Measurements from ENCODE around the gene YPEL2. TPM values are rescaled to one million over a fixed set of nuclear protein-coding genes. Genes with fewer than 3 reads are reported as not detected.

The YPEL2 gene
- total RNA-seq, 2 donors from 2014 or later = 26.7 to 27.0 TPM

DNA sequence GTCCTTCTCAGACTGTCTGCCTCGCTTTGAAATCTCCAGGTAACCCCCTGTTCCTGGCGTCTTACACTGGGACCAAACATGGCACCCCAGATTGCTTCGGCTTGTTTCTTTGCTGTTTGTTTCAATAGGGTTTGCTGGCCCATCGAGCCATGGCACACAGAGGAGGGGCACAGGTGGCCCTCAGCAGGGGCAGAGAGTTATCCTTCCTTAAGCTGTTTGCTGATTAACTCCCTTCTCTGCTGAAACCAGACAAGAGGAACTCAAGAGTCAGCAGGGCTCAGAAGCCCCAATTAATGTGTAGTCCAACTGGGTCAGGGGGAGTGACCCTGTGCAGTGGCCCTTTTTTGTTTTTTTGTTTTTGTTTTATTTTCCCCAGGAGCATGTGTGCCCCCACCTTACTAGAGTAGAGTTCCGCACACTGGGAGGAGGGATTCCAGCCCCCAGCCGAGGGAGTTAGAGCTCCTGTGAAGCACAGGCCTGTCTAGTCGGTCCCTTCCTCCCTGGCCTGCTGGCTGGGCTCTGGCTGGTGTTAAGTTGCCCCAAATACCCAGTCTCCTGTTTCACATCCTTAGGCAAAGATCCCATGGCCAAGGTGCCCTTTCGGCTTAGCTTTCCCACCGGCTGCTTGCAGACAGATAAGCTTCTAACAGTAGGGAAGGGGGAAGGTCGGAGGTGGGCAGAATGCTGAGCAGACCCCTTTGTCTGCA, 39.3 kb downstream of the YPEL2 start:
- TF ChIP-seq, protein P1, sequence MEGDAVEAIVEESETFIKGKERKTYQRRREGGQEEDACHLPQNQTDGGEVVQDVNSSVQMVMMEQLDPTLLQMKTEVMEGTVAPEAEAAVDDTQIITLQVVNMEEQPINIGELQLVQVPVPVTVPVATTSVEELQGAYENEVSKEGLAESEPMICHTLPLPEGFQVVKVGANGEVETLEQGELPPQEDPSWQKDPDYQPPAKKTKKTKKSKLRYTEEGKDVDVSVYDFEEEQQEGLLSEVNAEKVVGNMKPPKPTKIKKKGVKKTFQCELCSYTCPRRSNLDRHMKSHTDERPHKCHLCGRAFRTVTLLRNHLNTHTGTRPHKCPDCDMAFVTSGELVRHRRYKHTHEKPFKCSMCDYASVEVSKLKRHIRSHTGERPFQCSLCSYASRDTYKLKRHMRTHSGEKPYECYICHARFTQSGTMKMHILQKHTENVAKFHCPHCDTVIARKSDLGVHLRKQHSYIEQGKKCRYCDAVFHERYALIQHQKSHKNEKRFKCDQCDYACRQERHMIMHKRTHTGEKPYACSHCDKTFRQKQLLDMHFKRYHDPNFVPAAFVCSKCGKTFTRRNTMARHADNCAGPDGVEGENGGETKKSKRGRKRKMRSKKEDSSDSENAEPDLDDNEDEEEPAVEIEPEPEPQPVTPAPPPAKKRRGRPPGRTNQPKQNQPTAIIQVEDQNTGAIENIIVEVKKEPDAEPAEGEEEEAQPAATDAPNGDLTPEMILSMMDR (IDR thresholded peaks at IDR 0.05) = no peak
- TF ChIP-seq POLR2A (IDR thresholded peaks at IDR 0.05) = no peak
- H3K4me3 ChIP-seq = no peak overlapping the region
- peak overlapping the region; percentile 74 to 91 (median 84) for H3K27ac ChIP-seq
- WGBS, 2 donors = 48 to 53% methylated on average over 10 of the region's 10 CpGs
- no peak for ATAC-seq
- no peaks in the 10 kb centered on the region for H3K9me3 ChIP-seq
- H3K4me1 ChIP-seq = peaks cover 82% of the 10 kb centered on the region
- H3K36me3 ChIP-seq (replicated peaks in 1 of 2; ENCODE audit: insufficient read depth in 1 of 2, low read depth in 2 of 2) = no peaks in the 10 kb centered on the region
- peak; percentile 25 to 65 (median 43) for DNase-seq
- intact Hi-C loops (cut with DNase I) = no loop called here
- no peaks in the 10 kb centered on the region for H3K27me3 ChIP-seq

DNA sequence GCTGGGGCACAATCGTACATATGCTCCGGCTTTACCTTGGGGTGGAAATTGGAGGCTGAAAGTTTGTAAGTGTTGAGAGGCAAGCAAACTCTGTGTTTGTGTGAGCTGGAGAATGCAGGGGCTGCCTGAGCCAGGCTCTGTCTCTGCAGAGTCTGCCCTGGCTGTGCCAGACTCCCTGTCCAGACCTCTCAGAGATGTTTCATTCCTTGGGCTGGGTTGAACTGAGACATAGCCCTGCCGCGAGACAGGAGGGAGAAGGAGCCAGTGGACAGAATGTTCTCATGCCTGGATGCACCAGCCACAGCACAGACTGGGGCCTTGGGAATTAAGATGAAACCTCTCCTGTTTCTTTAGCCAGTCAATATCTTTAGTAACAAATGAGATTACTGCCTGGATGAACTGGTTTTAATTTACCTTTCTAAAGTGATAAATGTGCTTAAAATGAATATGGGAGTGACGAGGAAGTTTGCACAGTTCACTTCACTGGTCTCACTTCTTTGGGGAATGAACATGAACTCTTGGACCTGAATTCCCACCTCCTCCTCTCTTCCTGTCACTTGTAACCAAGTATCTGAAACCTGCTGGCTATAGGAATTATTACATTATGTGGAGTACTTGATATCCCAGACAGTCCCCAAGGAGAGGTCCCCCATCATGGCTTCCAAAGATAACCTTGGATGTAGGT, 40.1 kb downstream of the YPEL2 start:
- peak overlapping the region; percentile 74 to 91 (median 84) for H3K27ac ChIP-seq
- WGBS, 2 donors = 0 to 15% methylated on average over 3 to 5 of the region's 5 CpGs
- intact Hi-C loops (cut with DNase I) = no loop called here
- H3K4me3 ChIP-seq = no peak overlapping the region
- H3K4me1 ChIP-seq = peaks cover 74% of the 10 kb centered on the region
- ATAC-seq (no peak), DNase-seq (peak; percentile 30 to 54 (median 52))
- TF ChIP-seq, protein P1 (IDR thresholded peaks at IDR 0.05) = peak in 1 of 7 experiments; percentile 4
- no peak for TF ChIP-seq POLR2A (IDR thresholded peaks at IDR 0.05)
- no peaks in the 10 kb centered on the region for H3K27me3 ChIP-seq
- no peaks in the 10 kb centered on the region for H3K9me3 ChIP-seq
- H3K36me3 ChIP-seq (replicated peaks in 1 of 2; ENCODE audit: insufficient read depth in 1 of 2, low read depth in 2 of 2) = no peaks in the 10 kb centered on the region

DNA sequence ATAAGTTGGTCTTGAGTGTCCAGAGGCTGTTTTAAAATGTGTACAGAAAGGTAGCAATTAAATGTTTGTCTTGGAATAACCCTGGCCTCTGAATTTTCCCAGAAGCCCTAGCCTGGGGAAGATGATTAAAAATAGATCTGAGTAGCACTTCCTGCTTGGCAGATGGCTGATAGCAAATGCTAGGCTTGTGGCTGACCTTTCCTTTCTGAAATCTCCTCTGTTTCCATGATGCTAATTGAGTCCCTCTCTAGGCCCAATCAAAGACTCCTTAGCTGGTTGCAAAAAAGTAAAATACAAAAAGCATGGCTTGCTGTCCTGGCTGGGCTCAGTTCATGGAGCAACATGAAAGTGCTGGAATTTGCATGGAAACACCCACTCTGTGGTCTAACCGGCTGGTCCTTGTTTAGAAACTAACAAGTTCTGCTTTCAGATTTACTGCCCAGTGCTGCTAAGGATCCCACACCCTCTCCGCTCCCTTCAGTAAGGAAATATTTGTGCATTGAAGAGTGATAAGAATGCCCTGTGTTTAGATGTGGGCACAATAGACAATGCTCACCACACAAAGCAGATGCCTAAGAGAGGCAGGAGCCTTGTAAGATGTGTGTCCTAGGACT, 40.8 kb downstream of the YPEL2 start:
- H3K36me3 ChIP-seq (replicated peaks in 1 of 2; ENCODE audit: insufficient read depth in 1 of 2, low read depth in 2 of 2) = no peaks in the 10 kb centered on the region
- peak; percentile 45 for ATAC-seq
- H3K4me3 ChIP-seq = no peak overlapping the region
- DNase-seq = peak in 3 of 4 donors; percentile 38 to 71 (median 50)
- H3K27me3 ChIP-seq = no peaks in the 10 kb centered on the region
- intact Hi-C loops (cut with DNase I) = no loop called here
- peaks cover 72% of the 10 kb centered on the region for H3K4me1 ChIP-seq
- TF ChIP-seq POLR2A (IDR thresholded peaks at IDR 0.05) = no peak
- TF ChIP-seq, protein P1 (IDR thresholded peaks at IDR 0.05) = peak in 1 of 7 experiments; percentile 3
- peak overlapping the region; percentile 74 to 91 (median 84) for H3K27ac ChIP-seq
- no peaks in the 10 kb centered on the region for H3K9me3 ChIP-seq
- WGBS, 2 donors = 0 to 8% methylated on average over 2 of the region's 2 CpGs

DNA sequence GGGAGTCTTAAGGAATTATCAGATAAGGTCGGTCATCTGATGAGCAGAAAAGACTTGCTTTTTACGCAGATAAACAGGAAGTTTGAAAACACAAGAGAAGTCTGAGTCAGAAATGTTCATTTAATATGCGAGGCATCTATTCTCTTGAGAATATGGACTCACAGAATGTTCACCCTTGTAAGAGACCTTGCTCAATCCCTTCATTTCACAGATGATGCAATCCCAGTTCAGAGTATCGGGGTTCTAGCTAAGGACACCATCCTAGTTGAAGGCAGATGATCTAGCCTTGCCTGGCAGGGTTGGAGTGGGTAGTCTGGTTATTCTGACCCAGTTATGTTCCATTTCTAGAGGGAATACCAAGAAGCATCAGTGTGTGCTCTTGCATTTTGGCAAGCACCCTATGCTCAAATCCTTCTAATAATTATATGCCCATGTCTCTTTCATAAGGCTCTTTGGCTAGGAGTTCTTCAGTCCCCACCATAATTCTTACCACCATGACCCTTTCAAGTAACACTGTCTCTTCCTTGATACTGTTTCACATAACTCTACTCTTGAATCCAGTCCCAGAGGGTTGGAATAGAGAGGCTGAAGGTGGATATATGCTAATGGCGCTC, 42.5 kb downstream of the YPEL2 start:
- Histone ChIP-seq H3K4me1 (peaks cover 72% of the 10 kb centered on the region), H3K27me3 (no peaks in the 10 kb centered on the region), H3K4me3 (no peak overlapping the region), H3K36me3 (replicated peaks in 1 of 2; ENCODE audit: insufficient read depth in 1 of 2, low read depth in 2 of 2) (no peaks in the 10 kb centered on the region), H3K9me3 (no peaks in the 10 kb centered on the region), H3K27ac (peak overlapping the region; percentile 20 to 91 (median 77))
- 65 to 75% methylated on average over 5 of the region's 5 CpGs for WGBS, 2 donors
- peak; percentile 35 for ATAC-seq
- TF ChIP-seq, protein P1 (IDR thresholded peaks at IDR 0.05) = no peak
- no peak for TF ChIP-seq POLR2A (IDR thresholded peaks at IDR 0.05)
- intact Hi-C loops (cut with DNase I) = no loop called here
- peak in 1 of 4 donors; percentile 48 for DNase-seq

All from body of pancreas (tissue), 4 donors.